Mesodermal cell (in vitro differentiated cells): ENCODE measurements around the gene PPRC1.

Source experiments
- H3K27ac ChIP-seq: 2 replicates; pipeline ENCODE4 v1.7.0; 2013; ENCODE audit warnings: mild to moderate bottlenecking, low read depth, low read length, moderate library complexity; ENCODE audit not compliant: severe bottlenecking
- H3K36me3 ChIP-seq: 2 replicates; pipeline ENCODE4 v1.7.1; 2013; ENCODE audit warnings: mild to moderate bottlenecking, low read length, moderate library complexity; ENCODE audit not compliant: control insufficient read depth, insufficient read depth
- H3K4me1 ChIP-seq: one replicate; pipeline ENCODE4 v1.7.1; 2013; ENCODE audit warnings: mild to moderate bottlenecking, low read length; ENCODE audit not compliant: insufficient read depth, control insufficient read depth, poor library complexity, severe bottlenecking
- H3K4me3 ChIP-seq: 2 replicates; pipeline ENCODE4 v1.7.0; 2013; ENCODE audit warnings: low read length, control low read depth, mild to moderate bottlenecking; ENCODE audit not compliant: insufficient read depth, poor library complexity, severe bottlenecking; ENCODE audit errors: extremely low read depth
- H3K9me3 ChIP-seq: 2 replicates; pipeline ENCODE4 v1.7.1; 2013; ENCODE audit warnings: mild to moderate bottlenecking, low read length, moderate library complexity; ENCODE audit not compliant: control insufficient read depth
- WGBS, 2 experiments: methylation state at CpG; one replicate each; pipeline ENCODE4 v1.1.5; 2013; ENCODE audit warnings: missing lambda C conversion rate in 2 of 2; ENCODE audit not compliant: insufficient coverage in 2 of 2; 5-methylcytosine and 5-hydroxymethylcytosine counted together

Gene PPRC1

DNA sequence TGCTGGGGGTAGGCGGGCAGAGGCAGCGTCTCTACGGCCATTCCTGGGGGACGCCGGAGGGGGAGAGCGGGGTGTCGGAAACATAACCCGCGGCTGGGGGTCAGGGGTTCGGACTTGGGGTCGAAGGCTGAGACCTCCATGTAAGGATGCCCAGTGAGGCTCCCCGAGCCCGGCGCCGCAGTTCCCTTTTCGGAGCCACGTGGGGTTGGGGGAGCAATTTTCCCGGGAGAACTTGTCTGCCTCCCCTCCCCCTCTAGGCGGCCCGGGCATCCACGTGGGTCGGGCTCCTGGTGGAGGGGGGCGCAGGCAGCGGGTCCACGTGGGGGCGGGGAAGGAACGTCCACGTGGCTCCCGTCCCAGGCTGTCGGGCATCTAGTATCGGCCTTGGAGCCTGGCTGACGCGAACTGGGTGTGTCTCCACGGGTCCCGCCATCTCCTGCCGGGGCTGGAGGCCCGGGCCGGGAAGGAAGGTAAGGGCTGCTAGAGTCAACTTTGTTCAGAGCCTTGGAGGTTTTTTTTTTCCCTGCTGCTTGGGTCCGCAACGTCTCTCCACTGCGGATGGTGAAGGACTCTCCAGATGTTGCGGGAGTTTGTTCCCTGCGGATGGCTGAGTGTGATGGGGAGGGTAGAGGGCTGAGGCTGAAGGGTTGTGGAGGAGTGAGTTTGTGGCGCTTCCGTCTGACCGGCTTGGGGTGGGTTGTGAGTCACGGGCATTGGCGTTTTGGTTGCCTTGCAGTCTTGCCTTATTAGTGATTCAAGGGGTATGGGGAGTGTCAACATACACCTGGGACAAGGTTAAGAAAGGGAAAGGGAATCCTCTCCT lies 744 bp downstream of the PPRC1 start:
- Histone ChIP-seq H3K36me3 (peaks cover 35% of the 10 kb centered on the region), H3K27ac (peak overlapping the region; percentile 94), H3K4me3 (peak overlapping the region; percentile 96), H3K9me3 (no peaks in the 10 kb centered on the region), H3K4me1 (peaks cover 27% of the 10 kb centered on the region)
- 0% methylated on average over 34 to 39 of the region's 48 CpGs for WGBS, 2 experiments

DNA sequence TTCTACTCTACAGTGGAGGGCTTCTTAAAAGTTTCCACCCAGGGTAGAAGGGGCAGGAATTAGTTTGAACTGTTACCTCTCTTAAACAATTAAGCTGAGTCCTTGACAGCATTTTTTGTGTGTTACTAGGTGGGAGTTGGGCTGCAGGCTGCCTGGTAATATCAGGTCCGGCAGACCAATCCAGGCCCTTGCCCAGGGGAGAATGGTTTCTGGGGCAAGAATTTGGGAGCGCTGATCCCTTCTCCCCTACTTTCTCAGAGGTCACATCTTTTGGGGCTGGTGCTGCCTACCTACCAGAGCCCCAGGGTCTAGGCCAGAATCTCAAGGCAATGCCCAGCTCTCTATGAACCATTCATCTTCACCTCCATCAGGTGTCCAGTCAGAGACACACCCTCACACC lies 1.6 kb downstream of the PPRC1 start:
- Histone ChIP-seq H3K27ac (peak overlapping the region; percentile 94), H3K9me3 (no peaks in the 10 kb centered on the region), H3K4me3 (peak overlapping the region; percentile 96), H3K4me1 (peaks cover 27% of the 10 kb centered on the region), H3K36me3 (peaks cover 44% of the 10 kb centered on the region)
- 60 to 71% methylated on average over 1 of the region's 2 CpGs for WGBS, 2 experiments

- no peaks in the 10 kb centered on the region for H3K9me3 ChIP-seq
- no peak overlapping the region for H3K4me3 ChIP-seq
- 74 to 95% methylated on average over 2 to 5 of the region's 7 CpGs for WGBS, 2 experiments
- peaks cover 60% of the 10 kb centered on the region for H3K36me3 ChIP-seq
- H3K27ac ChIP-seq, result no peak overlapping the region
- peaks cover 27% of the 10 kb centered on the region for H3K4me1 ChIP-seq
Measured at GRCh38 chr10:102135956-102136526, 3.2 kb downstream of the PPRC1 start.

DNA sequence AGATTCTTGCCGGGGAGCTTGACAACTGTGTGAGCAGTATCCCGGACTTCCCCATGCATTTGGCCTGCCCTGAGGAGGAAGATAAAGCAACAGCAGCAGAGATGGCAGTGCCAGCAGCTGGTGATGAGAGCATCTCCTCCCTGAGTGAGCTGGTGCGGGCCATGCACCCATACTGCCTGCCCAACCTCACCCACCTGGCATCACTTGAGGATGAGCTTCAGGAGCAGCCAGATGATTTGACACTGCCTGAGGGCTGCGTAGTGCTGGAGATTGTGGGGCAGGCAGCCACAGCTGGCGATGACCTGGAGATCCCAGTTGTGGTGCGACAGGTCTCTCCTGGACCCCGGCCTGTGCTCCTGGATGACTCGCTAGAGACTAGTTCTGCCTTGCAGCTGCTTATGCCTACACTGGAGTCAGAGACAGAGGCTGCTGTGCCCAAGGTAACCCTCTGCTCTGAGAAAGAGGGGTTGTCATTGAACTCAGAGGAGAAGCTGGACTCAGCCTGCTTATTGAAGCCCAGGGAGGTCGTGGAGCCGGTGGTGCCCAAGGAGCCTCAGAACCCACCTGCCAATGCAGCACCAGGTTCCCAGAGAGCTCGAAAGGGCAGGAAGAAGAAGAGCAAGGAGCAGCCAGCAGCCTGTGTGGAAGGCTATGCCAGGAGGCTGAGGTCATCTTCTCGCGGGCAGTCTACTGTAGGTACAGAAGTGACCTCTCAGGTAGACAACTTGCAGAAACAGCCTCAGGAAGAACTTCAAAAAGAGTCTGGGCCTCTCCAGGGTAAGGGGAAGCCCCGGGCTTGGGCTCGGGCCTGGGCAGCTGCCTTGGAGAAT lies 6.7 kb downstream of the PPRC1 start:
- H3K36me3 ChIP-seq, result peaks cover 93% of the 10 kb centered on the region
- WGBS, 2 experiments, result 94 to 97% methylated on average over 14 to 15 of the region's 15 CpGs
- peaks cover 20% of the 10 kb centered on the region for H3K4me1 ChIP-seq
- no peak overlapping the region for H3K27ac ChIP-seq
- H3K9me3 ChIP-seq, result no peaks in the 10 kb centered on the region
- no peak overlapping the region for H3K4me3 ChIP-seq

DNA sequence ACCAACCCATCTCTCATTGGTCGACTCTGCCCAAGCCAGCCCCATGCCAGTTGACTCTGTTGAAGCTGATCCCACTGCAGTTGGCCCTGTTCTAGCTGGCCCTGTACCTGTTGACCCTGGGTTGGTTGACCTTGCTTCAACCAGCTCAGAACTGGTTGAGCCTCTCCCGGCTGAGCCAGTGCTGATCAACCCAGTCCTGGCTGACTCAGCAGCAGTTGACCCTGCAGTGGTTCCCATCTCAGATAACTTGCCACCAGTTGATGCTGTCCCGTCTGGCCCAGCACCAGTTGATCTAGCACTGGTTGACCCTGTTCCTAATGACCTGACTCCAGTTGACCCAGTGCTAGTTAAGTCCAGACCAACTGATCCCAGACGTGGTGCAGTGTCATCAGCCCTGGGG lies 7.4 kb downstream of the PPRC1 start:
- H3K27ac ChIP-seq, result no peak overlapping the region
- H3K4me3 ChIP-seq, result no peak overlapping the region
- peaks cover 93% of the 10 kb centered on the region for H3K36me3 ChIP-seq
- H3K9me3 ChIP-seq, result no peaks in the 10 kb centered on the region
- peaks cover 13% of the 10 kb centered on the region for H3K4me1 ChIP-seq
- WGBS, 2 experiments, result 97 to 99% methylated on average over 4 of the region's 4 CpGs

DNA sequence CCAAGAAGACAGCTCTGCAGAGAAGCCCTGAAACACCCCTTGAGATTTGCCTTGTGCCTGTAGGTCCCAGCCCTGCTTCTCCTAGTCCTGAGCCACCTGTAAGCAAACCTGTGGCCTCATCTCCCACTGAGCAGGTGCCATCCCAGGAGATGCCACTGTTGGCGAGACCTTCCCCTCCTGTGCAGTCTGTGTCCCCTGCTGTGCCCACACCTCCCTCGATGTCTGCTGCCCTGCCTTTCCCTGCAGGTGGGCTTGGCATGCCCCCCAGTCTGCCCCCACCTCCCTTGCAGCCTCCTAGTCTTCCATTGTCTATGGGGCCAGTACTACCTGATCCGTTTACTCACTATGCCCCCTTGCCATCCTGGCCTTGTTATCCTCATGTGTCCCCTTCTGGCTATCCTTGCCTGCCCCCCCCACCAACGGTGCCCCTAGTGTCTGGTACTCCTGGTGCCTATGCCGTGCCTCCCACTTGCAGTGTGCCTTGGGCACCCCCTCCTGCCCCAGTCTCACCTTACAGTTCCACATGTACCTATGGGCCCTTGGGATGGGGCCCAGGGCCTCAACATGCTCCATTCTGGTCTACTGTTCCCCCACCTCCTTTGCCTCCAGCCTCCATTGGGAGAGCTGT lies 8.2 kb downstream of the PPRC1 start:
- Histone ChIP-seq H3K27ac (no peak overlapping the region), H3K9me3 (no peaks in the 10 kb centered on the region), H3K4me1 (peaks cover 7% of the 10 kb centered on the region), H3K4me3 (no peak overlapping the region), H3K36me3 (peaks cover 92% of the 10 kb centered on the region)
- 97 to 98% methylated on average over 2 to 4 of the region's 5 CpGs for WGBS, 2 experiments

- 100% methylated on average over 2 to 3 of the region's 4 CpGs for WGBS, 2 experiments
- H3K4me3 ChIP-seq, result no peak overlapping the region
- H3K27ac ChIP-seq, result no peak overlapping the region
- H3K36me3 ChIP-seq, result peaks cover 94% of the 10 kb centered on the region
- H3K9me3 ChIP-seq, result no peaks in the 10 kb centered on the region
- H3K4me1 ChIP-seq, result peaks cover under 1% of the 10 kb centered on the region
Measured at GRCh38 chr10:102141583-102142107, 8.8 kb downstream of the PPRC1 start.

GRCh38 chr10:102146971-102147428 lies 14.2 kb downstream of the PPRC1 start:
- 92 to 96% methylated on average over 16 to 17 of the region's 17 CpGs for WGBS, 2 experiments
- Histone ChIP-seq H3K36me3 (peaks cover 85% of the 10 kb centered on the region), H3K4me1 (peaks cover 17% of the 10 kb centered on the region), H3K4me3 (no peak overlapping the region), H3K9me3 (no peaks in the 10 kb centered on the region), H3K27ac (no peak overlapping the region)

GRCh38 chr10:102147561-102147960 lies 14.7 kb downstream of the PPRC1 start:
- Histone ChIP-seq H3K4me1 (peaks cover 17% of the 10 kb centered on the region), H3K9me3 (no peaks in the 10 kb centered on the region), H3K36me3 (peaks cover 81% of the 10 kb centered on the region), H3K27ac (no peak overlapping the region), H3K4me3 (no peak overlapping the region)
- no CpG with 5 or more reads among the region's 1 CpG for WGBS, 2 experiments

GRCh38 chr10:102148275-102148674 lies 15.4 kb downstream of the PPRC1 start:
- Histone ChIP-seq H3K36me3 (peaks cover 74% of the 10 kb centered on the region), H3K4me3 (no peak overlapping the region), H3K9me3 (no peaks in the 10 kb centered on the region), H3K4me1 (peaks cover 22% of the 10 kb centered on the region), H3K27ac (no peak overlapping the region)
- WGBS, 2 experiments, result 93 to 100% methylated on average over 9 to 10 of the region's 13 CpGs
